HK-2 (cell line): ENCODE measurements around the gene FLACC1.
"Not testable (repeated sequence)": the region's sequence is repeated elsewhere in the genome, so short reads cannot be mapped to it uniquely, and the experiment has no call there.

Experiments
- DNase-seq: peaks from one replicate; pipeline ENCODE4 v3.0.0-alpha.2; 2018; ENCODE audit not compliant: unreplicated experiment

FLACC1 gene, protein sequence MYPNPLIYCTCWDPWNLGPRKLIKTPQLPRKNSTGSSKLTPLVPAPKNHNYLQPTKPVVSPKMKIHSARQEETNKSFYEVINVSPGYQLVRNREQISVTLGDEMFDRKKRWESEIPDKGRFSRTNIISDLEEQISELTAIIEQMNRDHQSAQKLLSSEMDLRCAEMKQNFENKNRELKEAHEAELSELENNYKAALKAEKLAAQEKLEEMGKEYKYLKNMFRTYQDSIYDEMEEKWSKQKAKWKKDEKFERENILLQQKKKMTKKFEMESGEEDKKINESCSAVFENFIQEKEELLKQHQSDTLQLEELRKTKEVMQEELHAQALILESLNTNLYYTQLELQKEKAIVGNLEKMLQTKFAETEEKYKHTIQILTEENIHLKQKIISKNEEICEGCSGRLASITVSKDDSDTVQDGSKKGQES

GRCh38 chr2:201357221-201357620 lies at the start of gene FLACC1:
Gene FLACC1 (minus strand): TSS chr2:201357345. CDS start chr2:201351404, 5,941 bp downstream.
- DNase-seq = no peak

- no peak for DNase-seq
Observed at GRCh38 chr2:201406077-201406662, 49.0 kb upstream of the FLACC1 start.

GRCh38 chr2:201404699-201405280 lies 47.6 kb upstream of the FLACC1 start:
- no peak for DNase-seq

GRCh38 chr2:201403880-201404279 lies 46.7 kb upstream of the FLACC1 start:
- no peak for DNase-seq

DNA sequence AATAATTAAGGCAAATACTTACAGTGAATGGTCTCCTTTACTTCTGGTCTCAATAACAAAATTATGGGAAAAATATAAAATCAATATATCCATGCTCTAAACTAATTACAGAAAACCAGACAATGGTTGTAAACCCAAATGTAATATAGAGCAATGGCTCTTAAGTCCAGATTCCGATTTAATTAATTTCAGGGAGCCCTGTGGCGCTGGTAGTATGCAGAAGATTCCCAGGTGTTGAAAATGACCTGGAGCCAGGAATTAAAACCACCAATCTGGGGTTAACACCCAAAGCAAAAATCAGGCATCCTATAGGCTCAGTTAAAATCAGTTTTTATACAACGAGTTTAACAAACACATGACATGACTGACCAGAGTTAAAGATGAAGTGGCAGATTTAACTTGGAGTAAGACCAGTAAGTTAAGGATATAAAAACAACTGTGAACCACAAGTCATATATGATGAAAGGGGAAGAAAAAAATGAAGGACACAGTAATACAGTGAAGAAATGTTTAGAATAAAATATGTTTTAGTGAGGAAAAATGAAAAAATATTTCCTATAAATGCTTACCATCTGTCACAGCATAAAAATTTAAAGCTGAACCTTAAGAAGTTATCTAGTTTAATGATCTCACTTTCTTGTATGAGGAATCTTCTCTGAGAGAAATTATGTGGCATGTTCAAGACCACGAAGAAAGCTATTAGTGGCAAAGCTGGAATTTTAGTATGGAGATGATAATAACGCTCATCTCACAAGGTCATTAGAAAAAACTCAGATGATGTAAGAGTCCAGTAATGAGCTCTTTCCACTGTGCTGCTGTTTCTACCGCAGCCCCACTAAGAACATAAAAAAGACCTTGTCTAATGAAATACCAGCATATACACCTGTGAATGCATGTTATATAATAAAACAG lies 45.8 kb upstream of the FLACC1 start:
- DNase-seq = no peak

DNA sequence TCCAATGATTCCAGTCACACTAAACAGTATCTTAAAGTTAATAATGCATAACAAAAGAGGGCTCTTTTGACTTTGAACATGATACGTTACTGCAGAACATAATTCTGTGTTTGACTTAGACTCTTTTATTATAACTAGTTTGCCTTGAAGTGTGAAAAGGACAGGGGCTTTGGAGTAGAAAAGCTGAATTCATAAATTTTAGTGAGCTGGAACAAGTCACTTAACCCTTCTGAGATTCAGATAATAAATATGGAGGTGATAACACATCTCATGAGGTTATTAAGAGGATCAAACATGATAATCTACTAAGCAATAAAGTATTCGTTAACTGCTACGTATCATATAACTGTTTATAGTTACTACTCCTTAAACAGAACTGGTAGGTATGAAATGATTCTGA lies 44.7 kb upstream of the FLACC1 start:
- no peak for DNase-seq

DNA sequence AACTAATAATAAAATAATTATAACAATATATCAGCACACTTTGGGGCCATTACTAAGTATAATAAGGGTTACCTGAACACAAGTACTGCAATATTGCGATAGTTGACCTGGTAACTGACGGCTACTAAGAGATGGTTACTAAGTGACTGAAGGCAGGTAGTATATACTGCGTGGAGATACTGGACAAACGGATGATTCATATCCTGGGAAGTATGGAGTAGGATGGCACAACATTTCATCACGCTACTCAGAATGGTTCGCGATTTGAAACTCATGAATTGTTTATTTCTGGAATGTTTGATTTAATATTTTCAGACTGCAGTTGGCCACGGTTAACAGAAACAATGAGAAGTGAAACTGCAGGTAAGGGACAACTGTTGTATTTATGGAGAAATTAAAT lies 39.5 kb upstream of the FLACC1 start:
- DNase-seq = no peak

DNA sequence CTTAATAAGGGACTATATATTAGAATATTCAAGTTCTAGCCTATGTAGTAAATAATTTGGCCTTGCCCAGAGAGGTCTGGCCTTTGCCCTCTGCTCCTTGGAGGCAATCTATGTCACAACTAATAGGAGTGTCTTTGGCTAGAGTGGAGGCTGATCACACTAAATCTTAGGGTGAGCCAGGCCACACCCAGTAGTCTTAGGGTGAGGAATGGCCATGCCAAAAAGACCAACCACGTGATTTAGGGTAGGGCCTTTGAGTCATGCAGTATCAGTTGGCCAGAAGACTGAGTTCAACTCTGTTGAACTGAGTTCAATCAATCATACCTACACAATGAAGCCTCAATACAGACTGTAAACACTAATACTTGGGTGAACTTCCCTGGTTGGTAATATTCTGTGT lies 26.0 kb upstream of the FLACC1 start:
- DNase-seq = no peak

DNA sequence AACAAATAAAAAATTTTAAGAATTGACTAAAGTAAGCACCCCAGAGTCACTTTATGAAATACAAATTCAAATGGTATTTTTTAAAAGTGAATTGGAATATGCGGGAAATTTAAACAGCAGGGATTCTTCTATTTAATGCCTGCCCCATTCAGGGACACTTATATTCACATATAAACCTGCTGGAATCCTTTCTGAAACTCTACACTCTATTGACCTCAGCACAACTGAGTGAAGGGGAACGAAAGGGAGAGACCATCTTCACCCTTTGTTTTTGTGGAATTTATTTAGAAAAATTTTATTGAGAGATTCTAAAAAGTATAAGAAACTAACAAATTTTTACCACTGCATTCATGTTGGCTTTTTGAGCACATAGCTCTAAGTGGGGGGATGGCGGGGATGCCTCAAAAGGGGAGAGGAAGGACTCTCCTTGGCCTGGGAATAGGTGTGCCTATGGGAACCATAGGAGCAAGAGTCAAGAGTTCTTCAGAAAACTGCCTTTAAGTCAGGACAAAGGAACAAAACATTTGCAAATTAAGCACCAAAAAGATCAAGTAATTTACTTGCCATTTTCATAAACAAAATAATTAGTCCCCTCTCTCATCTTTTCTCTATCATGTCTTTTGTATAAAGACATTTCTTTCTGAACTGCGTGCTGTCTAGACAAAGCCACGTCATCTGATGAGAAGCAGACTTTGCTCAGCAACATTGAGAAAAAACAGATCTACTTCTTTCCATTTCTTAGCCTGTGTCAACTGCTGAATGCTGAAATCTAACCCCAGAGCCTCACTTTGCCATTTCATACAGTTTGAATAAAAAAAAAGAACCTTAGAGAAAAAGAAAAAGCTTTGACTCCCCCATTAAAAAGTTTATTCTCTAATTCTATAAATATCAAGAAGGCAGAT lies 21.6 kb upstream of the FLACC1 start:
- no peak for DNase-seq

DNA sequence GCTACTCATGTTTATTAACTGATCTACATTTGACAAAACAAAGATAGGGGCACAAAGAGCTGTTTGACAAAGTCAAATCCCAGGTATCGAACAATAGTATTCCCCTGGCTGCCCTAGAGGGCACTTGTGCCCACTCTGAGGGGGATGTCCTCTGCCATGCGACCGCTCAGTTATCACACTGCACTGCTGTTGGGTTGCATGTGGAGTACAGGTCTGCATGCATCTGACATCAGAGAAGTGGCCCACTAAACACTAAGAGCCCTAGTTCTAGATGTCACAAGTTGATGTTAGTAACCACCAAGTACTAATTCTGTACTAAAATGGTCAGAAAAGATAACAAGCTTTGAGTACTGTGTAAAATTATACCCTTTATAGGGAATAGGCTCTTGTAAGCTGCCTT lies 20.1 kb upstream of the FLACC1 start:
- no peak for DNase-seq

GRCh38 chr2:201369775-201370174 lies 12.6 kb upstream of the FLACC1 start:
- no peak for DNase-seq

GRCh38 chr2:201369318-201369717 lies 12.2 kb upstream of the FLACC1 start:
- DNase-seq = not testable (repeated sequence)

DNA sequence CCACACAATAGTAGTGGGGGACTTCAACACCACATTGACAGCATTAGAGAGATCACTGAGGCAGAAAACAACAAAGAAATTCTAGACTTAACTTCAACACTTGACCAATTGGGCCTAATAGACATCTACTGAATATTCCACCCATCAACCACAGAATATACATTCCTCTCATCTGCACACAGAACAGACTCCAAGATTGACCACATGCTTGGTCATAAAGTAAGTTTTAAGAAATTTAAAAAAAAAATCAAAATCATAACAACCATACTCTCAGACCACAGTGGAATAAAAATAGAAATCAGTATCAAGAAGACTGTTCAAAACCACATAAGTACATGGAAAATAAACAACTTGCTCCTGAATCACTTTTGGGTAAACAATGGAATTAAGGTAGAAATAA lies 9.0 kb upstream of the FLACC1 start:
- DNase-seq = no peak

DNA sequence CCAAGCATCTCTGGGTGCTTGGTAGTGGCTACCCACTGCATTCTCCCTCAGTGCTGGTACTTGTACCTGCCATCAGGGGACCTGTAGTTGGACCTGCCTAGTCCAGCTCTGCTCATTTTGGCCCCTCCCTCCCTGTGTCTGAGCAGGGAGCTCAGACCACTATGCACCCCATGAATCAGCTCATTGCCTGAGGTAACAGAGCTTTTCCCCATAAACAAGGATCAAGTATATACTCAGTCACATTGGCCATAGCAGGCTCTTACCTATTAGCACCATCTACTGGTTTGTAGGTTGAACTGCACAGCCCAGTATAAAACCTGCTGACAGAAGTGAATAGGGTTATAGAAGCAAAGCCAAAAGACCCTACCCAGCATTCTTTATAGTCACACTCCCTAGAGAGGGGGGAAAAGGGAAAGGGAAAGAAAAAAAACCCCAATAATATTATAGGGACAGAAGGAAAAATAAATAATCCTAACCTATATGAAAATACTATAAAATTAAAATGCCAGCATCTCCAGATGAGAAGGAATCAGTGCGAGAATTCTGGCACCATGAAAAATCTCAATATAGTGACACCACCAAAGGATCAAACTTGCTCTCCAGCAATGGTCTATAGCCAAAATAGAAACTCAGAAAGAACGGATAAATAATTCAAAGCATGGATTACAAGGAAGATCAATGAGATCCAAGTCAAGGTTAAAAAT lies 6.9 kb upstream of the FLACC1 start:
- peak; percentile 14 for DNase-seq

DNA sequence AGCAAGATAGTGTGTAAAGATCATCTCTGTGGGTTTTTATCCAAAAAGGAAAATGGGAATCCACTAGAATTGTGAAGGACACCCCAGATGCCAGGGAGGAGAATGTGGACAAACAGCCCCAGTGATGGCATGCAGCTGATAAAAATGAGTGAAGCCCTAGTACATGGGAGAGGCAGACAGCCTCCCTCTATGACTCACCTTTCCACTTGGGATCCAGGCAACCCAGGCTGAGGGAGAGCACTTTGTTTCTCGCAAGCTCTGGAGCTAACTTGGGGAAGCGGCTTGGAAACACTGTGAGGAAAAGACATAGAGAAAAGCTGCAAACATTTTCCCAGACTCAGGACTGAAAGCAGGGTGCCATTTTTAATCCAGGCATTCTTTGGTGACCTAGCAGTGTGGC lies 5.3 kb upstream of the FLACC1 start:
- DNase-seq = no peak

- no peak for DNase-seq
Observed at GRCh38 chr2:201361078-201361733, 4.1 kb upstream of the FLACC1 start.

DNA sequence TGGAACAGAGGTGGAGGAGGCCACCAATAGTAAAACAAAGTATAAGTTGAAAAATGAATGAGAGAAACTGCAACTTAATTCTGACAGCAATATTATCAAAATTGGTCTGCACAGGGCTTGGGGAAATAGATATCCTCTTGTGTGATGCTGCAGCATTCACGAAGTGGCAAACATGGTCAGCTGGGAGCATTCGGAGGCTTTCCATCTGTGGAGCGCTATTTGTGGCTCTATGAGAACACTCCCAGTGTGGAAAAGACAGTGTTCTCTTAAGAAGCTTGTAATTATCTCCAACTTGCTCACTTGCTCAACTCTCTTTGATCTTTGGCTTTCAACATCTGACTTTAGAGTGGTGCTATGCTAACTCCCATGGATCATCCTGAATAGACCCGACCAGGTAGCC lies 3.1 kb upstream of the FLACC1 start:
- DNase-seq = no peak

DNA sequence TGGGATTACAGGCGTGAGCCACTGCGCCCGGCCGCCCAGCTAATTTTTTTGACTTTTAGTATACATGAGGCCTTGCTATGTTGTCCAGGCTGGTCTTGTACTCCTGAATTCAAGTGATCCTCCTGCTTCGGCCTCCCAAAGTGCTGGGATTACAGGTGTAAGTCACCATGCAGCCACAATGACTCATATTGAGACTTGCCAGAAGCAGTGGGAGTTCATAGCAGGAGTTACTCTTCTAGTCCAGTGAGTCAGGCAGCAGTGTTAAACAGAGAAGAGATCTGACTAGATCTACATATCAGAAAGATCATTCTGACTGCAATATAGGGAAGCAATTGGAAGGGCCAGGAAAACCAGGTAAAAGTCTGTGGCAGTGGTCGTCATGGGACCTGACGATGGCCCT lies 1.5 kb upstream of the FLACC1 start:
- peak; percentile 31 for DNase-seq

GRCh38 chr2:201353116-201353515 lies 4.0 kb downstream of the FLACC1 start:
- no peak for DNase-seq

- no peak for DNase-seq
Observed at GRCh38 chr2:201350879-201351278, 6.3 kb downstream of the FLACC1 start.
